NB4 (cell line): ENCODE measurements around the gene CD300LB.

Source experiments
- DNase-seq: peaks from one replicate; pipeline ENCODE4 v3.0.0; 2010; ENCODE audit warnings: low read depth
- H3K4me3 ChIP-seq: one replicate; pipeline ENCODE4 v1.5.1; 2011; ENCODE audit warnings: mild to moderate bottlenecking, low read depth, low read length, moderate library complexity
- MYC ChIP-seq: IDR thresholded peaks from 2 replicates; pipeline ENCODE4 v1.6.1; 2011; ENCODE audit warnings: low read depth, low read length
- POLR2A ChIP-seq: IDR thresholded peaks from 2 replicates; pipeline ENCODE4 v1.6.1; 2011; ENCODE audit warnings: mild to moderate bottlenecking; ENCODE audit not compliant: insufficient read length; ENCODE audit errors: extremely low read depth
- TF ChIP-seq, protein P1 (sequence below): IDR thresholded peaks from 2 replicates; pipeline ENCODE4 v1.6.1; 2011; ENCODE audit warnings: low read depth, low read length
- TF ChIP-seq, protein P2 (sequence below): IDR thresholded peaks from one replicate; pipeline ENCODE4 v1.5.1; 2012; ENCODE audit warnings: low read depth, low read length

CD300LB gene

DNA sequence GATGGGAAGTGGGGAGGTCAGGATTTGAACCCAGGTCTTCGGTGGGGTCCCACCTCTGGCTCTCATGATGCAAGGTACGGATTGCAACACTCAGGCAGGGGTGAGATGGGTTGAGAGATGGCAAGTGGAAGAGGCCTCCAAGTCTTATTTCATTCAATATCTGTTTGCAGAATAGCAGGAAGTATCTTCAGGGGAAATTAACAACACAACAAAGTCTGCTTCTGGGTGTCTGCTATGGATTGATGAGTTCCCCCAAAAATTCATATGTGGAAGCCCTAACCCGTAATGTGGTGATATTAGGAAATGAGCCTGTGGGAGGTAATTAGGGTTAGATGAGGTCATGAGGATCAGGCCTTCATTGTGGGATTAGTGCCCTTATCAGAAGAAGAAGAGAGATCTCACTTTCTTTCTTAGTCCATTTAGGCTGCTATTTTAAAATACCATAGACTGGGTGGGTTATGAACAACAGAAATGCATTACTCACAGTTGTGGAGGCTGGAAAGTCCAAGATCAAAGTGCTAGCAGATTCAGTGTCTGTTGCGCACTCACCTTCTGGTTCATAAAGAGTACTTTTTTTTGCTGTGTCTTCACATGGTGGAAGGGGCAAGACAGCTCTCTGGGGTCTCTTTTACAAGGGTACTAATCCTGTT lies 40.5 kb upstream of the CD300LB start:
- no peak overlapping the region for H3K4me3 ChIP-seq
- TF ChIP-seq POLR2A: no peak
- TF ChIP-seq, protein P1, sequence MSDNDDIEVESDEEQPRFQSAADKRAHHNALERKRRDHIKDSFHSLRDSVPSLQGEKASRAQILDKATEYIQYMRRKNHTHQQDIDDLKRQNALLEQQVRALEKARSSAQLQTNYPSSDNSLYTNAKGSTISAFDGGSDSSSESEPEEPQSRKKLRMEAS: no peak
- TF ChIP-seq, protein P2, sequence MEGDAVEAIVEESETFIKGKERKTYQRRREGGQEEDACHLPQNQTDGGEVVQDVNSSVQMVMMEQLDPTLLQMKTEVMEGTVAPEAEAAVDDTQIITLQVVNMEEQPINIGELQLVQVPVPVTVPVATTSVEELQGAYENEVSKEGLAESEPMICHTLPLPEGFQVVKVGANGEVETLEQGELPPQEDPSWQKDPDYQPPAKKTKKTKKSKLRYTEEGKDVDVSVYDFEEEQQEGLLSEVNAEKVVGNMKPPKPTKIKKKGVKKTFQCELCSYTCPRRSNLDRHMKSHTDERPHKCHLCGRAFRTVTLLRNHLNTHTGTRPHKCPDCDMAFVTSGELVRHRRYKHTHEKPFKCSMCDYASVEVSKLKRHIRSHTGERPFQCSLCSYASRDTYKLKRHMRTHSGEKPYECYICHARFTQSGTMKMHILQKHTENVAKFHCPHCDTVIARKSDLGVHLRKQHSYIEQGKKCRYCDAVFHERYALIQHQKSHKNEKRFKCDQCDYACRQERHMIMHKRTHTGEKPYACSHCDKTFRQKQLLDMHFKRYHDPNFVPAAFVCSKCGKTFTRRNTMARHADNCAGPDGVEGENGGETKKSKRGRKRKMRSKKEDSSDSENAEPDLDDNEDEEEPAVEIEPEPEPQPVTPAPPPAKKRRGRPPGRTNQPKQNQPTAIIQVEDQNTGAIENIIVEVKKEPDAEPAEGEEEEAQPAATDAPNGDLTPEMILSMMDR: no peak
- peak; percentile 27 for DNase-seq

DNA sequence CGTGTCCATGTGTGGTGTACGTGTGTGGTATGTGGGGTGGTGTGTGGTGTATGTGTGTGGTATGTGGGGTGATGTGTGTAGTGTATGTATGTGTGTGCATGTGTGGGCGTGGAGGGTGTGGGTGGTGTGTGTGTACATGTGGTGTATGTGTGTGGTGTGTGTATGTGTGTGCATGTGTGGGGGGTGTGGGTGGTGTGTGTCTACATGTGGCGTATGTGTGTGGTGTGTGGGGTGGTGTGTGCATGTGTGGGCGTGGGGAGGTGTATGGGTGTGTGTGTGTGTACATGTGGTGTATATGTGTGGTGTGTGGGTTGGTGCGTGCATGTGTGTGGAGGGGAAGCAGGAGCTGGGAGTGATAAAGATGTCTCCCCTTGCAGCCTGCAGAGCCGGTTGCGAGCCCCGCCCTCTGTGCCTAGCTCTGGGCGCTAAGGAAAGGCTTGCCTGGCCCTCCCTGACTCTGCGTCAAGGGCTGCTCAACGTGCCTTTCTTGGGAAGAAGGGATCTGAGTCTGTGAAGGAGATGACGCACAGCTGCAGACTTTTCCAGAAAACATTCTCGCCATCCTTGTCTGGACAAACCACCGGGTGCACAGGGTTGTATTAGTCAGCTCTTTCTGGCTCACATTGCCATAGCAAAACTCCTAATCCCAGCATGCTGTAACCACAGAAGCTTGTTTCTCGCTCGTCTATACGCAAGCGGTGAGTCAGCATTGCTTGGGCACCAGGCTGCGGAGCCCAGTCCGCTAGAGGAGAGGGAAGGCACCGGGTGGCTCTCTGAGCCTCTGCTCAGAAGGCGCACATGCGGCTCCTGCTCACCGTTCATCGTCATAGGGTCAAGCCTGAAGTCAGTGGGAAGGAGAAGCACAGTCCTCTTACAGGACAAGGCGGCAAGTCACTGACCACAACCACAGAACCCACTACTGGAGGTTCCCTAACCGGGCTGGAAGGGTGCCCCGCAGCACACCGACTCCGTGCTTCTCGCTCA lies 38.0 kb upstream of the CD300LB start:
- DNase-seq: peak; percentile 96

DNA sequence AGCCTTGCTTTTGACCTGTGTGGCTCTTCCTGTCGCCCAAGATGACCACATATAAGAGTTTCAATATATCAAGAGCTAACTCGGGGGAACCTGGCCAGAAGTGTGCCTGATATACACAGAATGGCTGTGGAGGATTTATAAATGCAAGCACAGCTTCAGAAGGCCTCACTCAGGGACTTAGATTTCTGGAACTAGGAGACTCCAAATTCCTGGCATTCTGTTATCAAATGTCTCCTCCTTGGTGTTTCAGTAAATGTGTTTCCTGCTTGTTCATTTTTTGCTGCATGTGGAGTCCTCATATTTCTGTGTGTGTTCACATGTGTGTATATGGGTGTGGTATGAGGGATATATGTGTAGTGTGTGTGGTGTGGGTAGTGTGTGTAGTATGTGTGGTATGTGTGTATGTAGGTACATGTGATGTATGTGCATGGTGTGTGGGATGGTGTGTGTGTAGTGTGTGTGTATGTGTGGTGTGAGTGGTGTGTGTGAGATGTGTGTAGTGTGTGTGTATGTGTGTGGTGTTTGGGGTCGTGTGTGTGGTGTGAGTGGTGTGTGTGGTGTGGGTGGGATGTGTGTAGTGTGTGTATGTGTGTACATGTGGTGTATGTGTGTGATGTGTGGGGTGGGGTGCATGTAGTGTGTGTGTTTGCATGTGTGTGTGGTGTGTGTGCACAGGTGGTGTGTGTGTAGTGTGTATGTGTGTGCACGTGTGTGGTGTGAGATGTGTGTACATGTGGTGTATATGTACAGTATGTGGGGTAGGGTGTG lies 37.0 kb upstream of the CD300LB start:
- no peak for DNase-seq
- H3K4me3 ChIP-seq: no peak overlapping the region
- TF ChIP-seq POLR2A: no peak

More for the DNA sequence above, 38.0 kb upstream of the CD300LB start:
- no peak overlapping the region for H3K4me3 ChIP-seq
- TF ChIP-seq POLR2A (no peak), MYC (peak; percentile 56; the same call in 1 of the 2 replicates)
- TF ChIP-seq, protein P2: no peak
- TF ChIP-seq, protein P1: peak; percentile 73

DNA sequence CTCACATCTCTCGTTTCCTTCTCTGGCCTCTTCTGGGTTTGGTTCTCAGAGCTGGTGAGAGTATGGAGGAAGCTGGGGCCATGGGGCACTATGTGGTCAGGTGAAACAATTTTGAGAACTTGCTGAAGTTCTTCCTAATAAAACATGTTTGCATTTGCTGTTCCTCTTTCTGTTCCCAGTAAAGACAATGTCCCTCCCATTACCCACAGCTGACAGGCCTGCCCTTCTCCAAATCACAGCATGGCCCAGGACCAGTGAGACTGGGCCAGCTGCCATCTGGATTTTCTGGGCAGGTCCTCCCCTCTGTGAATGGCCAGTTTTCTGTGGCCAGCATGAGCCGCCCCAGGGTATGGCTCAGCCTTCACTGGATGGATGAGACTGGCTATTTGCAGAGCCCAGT lies 36.1 kb upstream of the CD300LB start, which contains the start of gene CD300H:
Gene CD300H, minus strand, starts transcription at position 113 of the 400 bp plus-strand sequence.
- TF ChIP-seq, protein P1: no peak
- TF ChIP-seq, protein P2: no peak
- no peak for TF ChIP-seq POLR2A
- no peak for TF ChIP-seq MYC
- no peak within 1 kb of the TSS for H3K4me3 ChIP-seq
- peak; percentile 62 for DNase-seq

DNA sequence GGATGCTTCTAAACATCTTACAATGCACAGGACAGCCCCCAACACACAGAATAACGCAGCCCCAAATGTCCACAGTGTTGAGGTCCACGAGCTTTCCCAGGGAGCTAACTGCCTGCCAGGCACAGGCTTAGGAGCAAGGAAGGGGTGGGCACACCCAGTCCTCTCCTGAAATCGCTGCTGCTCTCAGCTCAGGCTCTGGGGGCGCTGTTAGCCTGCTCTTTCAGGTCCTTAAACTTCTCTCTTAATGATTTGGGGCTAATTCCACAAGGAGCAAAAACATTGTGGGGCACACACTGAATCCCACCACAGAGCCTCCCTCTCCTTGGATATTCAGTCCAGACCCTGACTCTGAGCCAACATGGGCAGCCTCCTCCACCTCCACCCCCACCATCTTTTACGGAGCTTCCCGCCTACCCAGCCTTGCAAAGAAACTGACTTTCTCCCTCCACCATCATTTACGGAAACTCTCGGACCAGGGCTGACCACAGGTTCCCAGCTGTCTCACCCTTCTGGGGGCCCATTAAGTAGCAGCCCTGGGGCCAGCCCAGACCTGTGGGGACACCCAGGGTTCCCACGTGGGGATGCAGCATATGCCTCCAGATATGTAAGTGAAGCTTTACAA lies 35.0 kb upstream of the CD300LB start:
- DNase-seq: peak; percentile 58
- TF ChIP-seq, protein P2: peak; percentile 85
- no peak for TF ChIP-seq MYC
- TF ChIP-seq, protein P1: no peak
- no peak for TF ChIP-seq POLR2A
- H3K4me3 ChIP-seq: no peak overlapping the region
